ENCODE data around the gene ANKRD10. TPM values are rescaled to one million over a fixed set of nuclear protein-coding genes. Genes with fewer than 3 reads are reported as not detected.
"Not testable (repeated sequence)": the region's sequence is repeated elsewhere in the genome, so short reads cannot be mapped to it uniquely, and the experiment has no call there.

ANKRD10 gene
- total RNA-seq, 4 donors from 2014 or later = 97.8 to 189 (median 114) TPM

- WGBS, 2 donors (ENCODE audit: low coverage in 1 of 2) = 87% methylated on average over 3 of the region's 12 CpGs; no CpG with 5 or more reads in 1 of the 2 donors
- Histone ChIP-seq H3K4me3 (no peak overlapping the region), H3K27ac (no peak overlapping the region), H3K4me1 (peaks cover 0 to under 1% (median 0%) of the 10 kb centered on the region in 3 donors), H3K27me3 (no peaks in the 10 kb centered on the region), H3K9me3 (no peaks in the 10 kb centered on the region), H3K36me3 (no peaks in the 10 kb centered on the region)
- TF ChIP-seq EP300 (IDR thresholded peaks at IDR 0.05) (no peak), POLR2A (IDR thresholded peaks at IDR 0.05) (no peak), POLR2AphosphoS5 (IDR thresholded peaks at IDR 0.05) (no peak), CTCF (IDR thresholded peaks at IDR 0.05) (no peak)
- no peak for ATAC-seq
Observed at GRCh38 chr13:110949116-110949515, 34.2 kb upstream of the ANKRD10 start.

- not testable (repeated sequence) for H3K4me1 ChIP-seq, H3K36me3 ChIP-seq, H3K27ac ChIP-seq, H3K4me3 ChIP-seq, H3K9me3 ChIP-seq, ATAC-seq, H3K27me3 ChIP-seq
- WGBS, 2 donors (ENCODE audit: low coverage in 1 of 2) = no CpG with 5 or more reads among the region's 10 CpGs
Observed at GRCh38 chr13:110947338-110947737, 32.5 kb upstream of the ANKRD10 start.

- Histone ChIP-seq H3K4me3 (no peak overlapping the region), H3K4me1 (no peaks in the 10 kb centered on the region)
- 90 to 100% methylated on average over 5 of the region's 12 CpGs for WGBS, 2 donors (ENCODE audit: low coverage in 1 of 2)
Observed at GRCh38 chr13:110945928-110946570, 31.2 kb upstream of the ANKRD10 start.

GRCh38 chr13:110944968-110945927 lies 30.4 kb upstream of the ANKRD10 start:
- 91 to 98% methylated on average over 12 to 13 of the region's 24 CpGs for WGBS, 2 donors (ENCODE audit: low coverage in 1 of 2)
- no peaks in the 10 kb centered on the region for H3K36me3 ChIP-seq
- ATAC-seq = no peak
- H3K27me3 ChIP-seq = no peaks in the 10 kb centered on the region
- TF ChIP-seq EP300 (IDR thresholded peaks at IDR 0.05) = no peak
- TF ChIP-seq POLR2A (IDR thresholded peaks at IDR 0.05) = no peak
- TF ChIP-seq POLR2AphosphoS5 (IDR thresholded peaks at IDR 0.05) = no peak
- TF ChIP-seq CTCF (IDR thresholded peaks at IDR 0.05) = no peak
- no peak overlapping the region for H3K27ac ChIP-seq
- no peaks in the 10 kb centered on the region for H3K9me3 ChIP-seq
- no peak overlapping the region for H3K4me3 ChIP-seq
- no peaks in the 10 kb centered on the region for H3K4me1 ChIP-seq

More at GRCh38 chr13:110945928-110946570, 31.2 kb upstream of the ANKRD10 start:
- Histone ChIP-seq H3K36me3 (no peaks in the 10 kb centered on the region), H3K27ac (no peak overlapping the region), H3K9me3 (no peaks in the 10 kb centered on the region), H3K27me3 (no peaks in the 10 kb centered on the region)
- TF ChIP-seq POLR2A (IDR thresholded peaks at IDR 0.05) (no peak), POLR2AphosphoS5 (IDR thresholded peaks at IDR 0.05) (no peak), CTCF (IDR thresholded peaks at IDR 0.05) (no peak), EP300 (IDR thresholded peaks at IDR 0.05) (no peak)
- no peak for ATAC-seq

- H3K4me1 ChIP-seq = no peaks in the 10 kb centered on the region
- H3K9me3 ChIP-seq = no peaks in the 10 kb centered on the region
- H3K27me3 ChIP-seq = no peaks in the 10 kb centered on the region
- WGBS, 2 donors (ENCODE audit: low coverage in 1 of 2) = 46 to 55% methylated on average over 3 to 5 of the region's 8 CpGs
- no peaks in the 10 kb centered on the region for H3K36me3 ChIP-seq
- no peak overlapping the region for H3K4me3 ChIP-seq
- TF ChIP-seq POLR2AphosphoS5 (IDR thresholded peaks at IDR 0.05) = no peak
- no peak for TF ChIP-seq POLR2A (IDR thresholded peaks at IDR 0.05)
- TF ChIP-seq CTCF (IDR thresholded peaks at IDR 0.05) = peak in 3 of 4 experiments; percentile 41 to 56 (median 55)
- no peak for TF ChIP-seq EP300 (IDR thresholded peaks at IDR 0.05)
- no peak overlapping the region for H3K27ac ChIP-seq
- peak; percentile 42 for ATAC-seq
Observed at GRCh38 chr13:110944121-110944967, 29.5 kb upstream of the ANKRD10 start.
